ENCODE data around the gene FHAD1.

Gene FHAD1

DNA sequence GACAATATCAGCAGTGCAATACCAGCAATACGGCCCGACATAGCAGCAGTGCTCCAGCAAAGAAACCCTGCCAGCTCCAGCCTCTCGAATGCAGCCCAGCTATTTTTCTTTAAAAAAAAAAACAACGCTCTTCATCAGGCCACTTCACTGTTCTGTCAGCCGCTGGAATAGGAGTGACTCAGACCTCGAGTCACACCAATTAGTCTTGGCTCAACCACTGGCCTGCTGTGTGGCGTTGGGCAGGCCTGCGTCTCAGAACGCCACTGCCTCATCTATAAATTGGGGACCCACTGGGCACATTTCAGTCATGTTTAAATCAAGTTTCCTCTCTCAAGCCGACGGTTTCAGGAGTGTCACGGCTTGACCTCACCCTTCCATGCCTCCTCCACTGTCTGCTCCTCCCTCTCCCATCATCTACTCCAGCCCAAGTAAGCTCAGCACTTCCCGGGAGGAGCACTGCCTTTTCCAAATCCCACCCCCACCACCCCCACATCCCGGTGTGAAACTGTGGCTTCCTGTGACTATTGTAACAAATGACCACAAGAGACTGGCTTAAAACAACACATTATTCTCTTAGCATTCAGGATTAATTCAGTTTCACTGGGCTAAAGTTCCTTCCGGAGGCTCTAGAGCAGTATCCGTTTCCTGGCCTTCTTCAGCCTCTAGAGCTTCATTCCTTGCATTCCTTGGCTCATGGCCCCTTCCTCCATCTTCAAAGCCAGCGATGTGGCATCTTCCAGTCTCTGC is 90.8 kb downstream of the FHAD1 start:
- DNase-seq (ENCODE audit: low read depth): peak; percentile 85

DNA sequence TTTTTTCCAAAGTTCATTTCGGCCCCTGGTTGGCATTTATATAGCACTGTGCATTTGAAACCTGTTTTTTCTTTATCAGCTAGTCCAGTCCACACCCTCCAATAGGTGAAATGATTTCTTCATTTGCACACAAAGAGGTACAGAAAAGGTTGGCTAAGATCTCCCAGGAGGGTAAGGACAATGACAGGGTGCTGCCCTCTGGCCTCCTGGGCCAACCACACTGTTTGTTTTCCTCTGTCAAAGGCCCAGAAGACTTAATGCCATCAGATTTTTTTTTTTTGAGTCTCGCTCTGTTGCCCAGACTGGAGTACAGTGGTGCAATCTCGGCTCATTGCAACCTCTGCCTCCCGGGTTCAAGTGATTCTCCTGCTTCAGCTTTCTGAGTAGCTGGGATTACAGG is 92.5 kb downstream of the FHAD1 start:
- TF ChIP-seq, protein P1, sequence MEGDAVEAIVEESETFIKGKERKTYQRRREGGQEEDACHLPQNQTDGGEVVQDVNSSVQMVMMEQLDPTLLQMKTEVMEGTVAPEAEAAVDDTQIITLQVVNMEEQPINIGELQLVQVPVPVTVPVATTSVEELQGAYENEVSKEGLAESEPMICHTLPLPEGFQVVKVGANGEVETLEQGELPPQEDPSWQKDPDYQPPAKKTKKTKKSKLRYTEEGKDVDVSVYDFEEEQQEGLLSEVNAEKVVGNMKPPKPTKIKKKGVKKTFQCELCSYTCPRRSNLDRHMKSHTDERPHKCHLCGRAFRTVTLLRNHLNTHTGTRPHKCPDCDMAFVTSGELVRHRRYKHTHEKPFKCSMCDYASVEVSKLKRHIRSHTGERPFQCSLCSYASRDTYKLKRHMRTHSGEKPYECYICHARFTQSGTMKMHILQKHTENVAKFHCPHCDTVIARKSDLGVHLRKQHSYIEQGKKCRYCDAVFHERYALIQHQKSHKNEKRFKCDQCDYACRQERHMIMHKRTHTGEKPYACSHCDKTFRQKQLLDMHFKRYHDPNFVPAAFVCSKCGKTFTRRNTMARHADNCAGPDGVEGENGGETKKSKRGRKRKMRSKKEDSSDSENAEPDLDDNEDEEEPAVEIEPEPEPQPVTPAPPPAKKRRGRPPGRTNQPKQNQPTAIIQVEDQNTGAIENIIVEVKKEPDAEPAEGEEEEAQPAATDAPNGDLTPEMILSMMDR (IDR thresholded peaks at IDR 0.05; ENCODE audit: insufficient read depth, low read depth, low read length, missing control alignments): no peak
- no peak for DNase-seq (ENCODE audit: low read depth)
- H3K4me3 ChIP-seq (ENCODE audit: low read length): no peak overlapping the region

More for the DNA sequence above, 90.8 kb downstream of the FHAD1 start:
- TF ChIP-seq, protein P1 (IDR thresholded peaks at IDR 0.05; ENCODE audit: insufficient read depth, low read depth, low read length, missing control alignments): no peak
- no peak overlapping the region for H3K4me3 ChIP-seq (ENCODE audit: low read length)

DNA sequence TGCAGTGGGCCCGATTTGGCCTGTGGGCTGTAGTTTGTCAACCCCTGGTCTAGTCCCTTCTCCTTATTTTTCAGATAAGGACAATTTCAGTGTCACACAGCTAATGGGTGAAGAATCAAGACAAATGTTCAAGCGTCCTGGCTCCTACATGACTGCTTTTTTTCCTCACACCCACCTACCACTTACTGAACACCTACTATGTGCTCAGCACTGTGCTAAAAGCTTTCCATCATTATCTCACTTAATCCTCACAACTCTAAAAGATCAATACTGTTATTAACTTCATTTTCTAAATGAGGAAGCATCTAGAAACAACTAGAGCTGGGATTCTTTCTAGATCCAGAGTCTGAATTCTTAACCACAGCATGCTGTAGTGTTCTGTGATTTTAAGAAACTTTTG is 94.2 kb downstream of the FHAD1 start:
- no peak for DNase-seq (ENCODE audit: low read depth)
- TF ChIP-seq, protein P1 (IDR thresholded peaks at IDR 0.05; ENCODE audit: insufficient read depth, low read depth, low read length, missing control alignments): no peak
- no peak overlapping the region for H3K4me3 ChIP-seq (ENCODE audit: low read length)

DNA sequence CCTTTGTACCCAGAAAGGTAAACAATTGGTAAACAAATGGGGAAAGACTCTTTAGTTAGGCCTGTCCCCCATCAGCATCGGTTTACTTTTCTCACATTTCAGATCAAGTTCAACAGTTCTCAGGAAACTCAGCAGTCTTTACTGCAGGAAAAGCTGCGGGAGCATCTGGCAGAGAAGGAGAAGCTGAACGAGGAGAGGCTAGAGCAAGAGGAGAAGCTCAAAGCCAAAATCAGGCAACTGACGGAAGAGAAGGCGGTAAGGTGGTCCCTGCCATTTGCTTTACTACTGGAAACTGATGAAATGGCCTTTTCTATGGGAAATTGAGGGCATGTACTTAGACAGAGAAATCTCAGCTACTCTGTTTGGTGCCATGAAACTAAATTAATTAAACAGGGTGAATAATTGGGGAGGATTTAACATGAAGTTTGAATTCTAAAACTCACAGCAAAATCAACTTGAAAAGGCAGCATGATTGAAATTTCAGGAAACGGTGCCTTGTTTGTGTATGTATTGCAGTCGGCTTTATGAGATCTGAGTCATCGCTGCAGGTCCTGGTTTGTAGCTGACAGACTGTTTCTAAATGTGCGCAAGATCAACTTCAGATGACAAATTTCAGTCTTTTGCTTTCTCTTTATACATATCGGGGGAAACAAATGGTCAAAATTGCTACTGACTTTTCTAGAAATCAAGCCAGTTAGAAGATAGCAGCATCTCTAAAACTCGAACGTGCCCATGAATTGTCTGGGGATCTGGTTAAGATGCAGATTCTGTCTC is 94.8 kb downstream of the FHAD1 start:
- TF ChIP-seq, protein P1 (IDR thresholded peaks at IDR 0.05; ENCODE audit: insufficient read depth, low read depth, low read length, missing control alignments): no peak
- peak; percentile 87 for DNase-seq (ENCODE audit: low read depth)
- H3K4me3 ChIP-seq (ENCODE audit: low read length): no peak overlapping the region

DNA sequence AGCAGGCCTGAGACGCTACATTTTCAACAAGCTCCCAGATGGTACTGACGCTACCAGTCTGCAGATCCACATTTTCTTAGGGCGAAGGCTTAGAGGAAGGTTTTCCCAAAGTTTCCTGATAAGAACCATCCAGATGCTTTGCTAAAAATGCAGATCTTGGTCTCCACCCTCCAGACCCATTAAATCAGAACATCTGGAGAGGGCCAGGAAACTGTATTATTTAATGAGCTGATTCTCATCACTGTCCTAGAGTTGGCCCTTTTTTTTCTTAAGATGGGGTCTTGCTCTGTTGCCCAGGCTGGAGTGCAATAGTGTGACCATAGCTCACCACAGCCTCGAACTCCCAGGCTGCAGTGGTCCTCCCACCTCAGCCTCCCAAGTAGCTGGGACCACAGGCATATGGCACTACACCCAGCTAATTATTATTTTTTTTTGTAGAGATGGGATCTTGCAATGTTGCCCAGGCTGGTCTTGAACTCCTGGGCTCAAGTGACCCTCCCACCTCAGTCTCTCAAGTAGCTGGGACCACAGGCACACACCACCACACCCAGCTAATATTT is 95.5 kb downstream of the FHAD1 start:
- TF ChIP-seq, protein P1 (IDR thresholded peaks at IDR 0.05; ENCODE audit: insufficient read depth, low read depth, low read length, missing control alignments): no peak
- DNase-seq (ENCODE audit: low read depth): no peak

DNA sequence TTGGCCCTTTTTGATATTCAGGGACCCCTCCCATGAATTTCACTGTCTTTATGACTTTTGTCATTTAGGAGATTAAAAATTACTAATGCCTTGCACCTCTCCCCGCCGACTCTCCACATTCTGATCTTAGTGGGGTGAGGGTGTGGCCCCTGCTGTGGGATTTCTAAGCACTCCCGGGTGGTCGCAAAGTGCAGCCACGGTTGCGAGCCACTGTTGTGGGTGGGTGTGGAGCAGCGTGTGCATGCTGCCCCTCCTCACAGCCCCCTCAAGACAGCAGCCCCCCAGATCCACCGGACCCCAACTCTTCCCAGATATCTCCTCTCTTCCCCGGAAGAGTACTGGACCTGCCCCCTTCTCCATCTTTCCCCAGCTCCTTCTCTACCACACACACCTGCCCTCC is 96.1 kb downstream of the FHAD1 start:
- H3K4me3 ChIP-seq (ENCODE audit: low read length): no peak overlapping the region
- TF ChIP-seq, protein P1 (IDR thresholded peaks at IDR 0.05; ENCODE audit: insufficient read depth, low read depth, low read length, missing control alignments): no peak
- DNase-seq (ENCODE audit: low read depth): no peak

More for the DNA sequence above, 95.5 kb downstream of the FHAD1 start:
- no peak overlapping the region for H3K4me3 ChIP-seq (ENCODE audit: low read length)
